IMR-90 (cell line): Measurements from ENCODE around the gene MAB21L2. TPM values are rescaled to one million over a fixed set of nuclear protein-coding genes. Genes with fewer than 3 reads are reported as not detected.

Experiments used
- ATAC-seq: fragments of 200-7000 bp; cut with Tn5 transposase; 2 replicates; pipeline ENCODE4 v1.9.1; 2020; ENCODE audit warnings: low read depth, mild to moderate bottlenecking, moderate library complexity
- BruUV-seq: library from RNA; stranded (reverse); fragments of 400-500 nt; replicated peaks from 2 replicates; lab custom pipeline; 2021; lab: Mats Ljungman, UMichigan
- CTCF ChIA-PET: fragments of 300-600 bp; formaldehyde crosslinking; extraction: SDS; loops from one replicate; lab custom pipeline; 2021; ENCODE audit warnings: antibody characterized with exemption; lab: Yijun Ruan, JAX
- POLR2A ChIA-PET: fragments of 300-600 bp; sonication (Branson Sonifier 250); formaldehyde crosslinking; loops from one replicate; lab custom pipeline; 2022; ENCODE audit warnings: antibody characterized with exemption; ENCODE audit not compliant: unreplicated experiment; lab: Charles Lee
- DNase-seq: peaks from one replicate; pipeline ENCODE4 v3.0.0; 2013
- H2AFZ ChIP-seq: replicated peaks from 2 replicates; pipeline ENCODE3; 2013; ENCODE audit warnings: low read length, mild to moderate bottlenecking; ENCODE audit not compliant: poor library complexity
- H2AK5ac ChIP-seq: 2 replicates; pipeline ENCODE4 v1.6.1; 2013; ENCODE audit warnings: low read depth, low read length, inconsistent platforms
- H2AK9ac ChIP-seq: replicated peaks from 2 replicates; pipeline ENCODE3; 2013; ENCODE audit warnings: mild to moderate bottlenecking, low read depth, low read length, moderate library complexity; ENCODE audit not compliant: poor library complexity
- H2BK120ac ChIP-seq: 2 replicates; pipeline ENCODE4 v1.6.1; 2013; ENCODE audit warnings: low read depth, low read length, inconsistent platforms
- H2BK15ac ChIP-seq: 3 replicates; pipeline ENCODE4 v1.6.1; 2013; ENCODE audit warnings: low read depth, low read length, inconsistent platforms
- H2BK20ac ChIP-seq: 2 replicates; pipeline ENCODE4 v1.6.1; 2013; ENCODE audit warnings: low read depth, mild to moderate bottlenecking, inconsistent platforms, low read length, moderate library complexity
- H2BK5ac ChIP-seq: 2 replicates; pipeline ENCODE4 v1.6.1; 2013; ENCODE audit warnings: mild to moderate bottlenecking, low read depth, low read length, inconsistent platforms; ENCODE audit not compliant: poor library complexity, severe bottlenecking
- H3K14ac ChIP-seq: replicated peaks from 2 replicates; pipeline ENCODE4 v1.6.1; 2013; ENCODE audit warnings: low read depth, low read length, inconsistent platforms
- H3K18ac ChIP-seq: 2 replicates; pipeline ENCODE4 v1.6.1; 2013; ENCODE audit warnings: low read depth, low read length, control low read depth
- H3K23ac ChIP-seq: 2 replicates; pipeline ENCODE4 v1.6.1; 2013; ENCODE audit warnings: low read depth, low read length, inconsistent platforms
- H3K27ac ChIP-seq: 2 replicates; pipeline ENCODE4 v1.5.1; 2013; ENCODE audit warnings: mild to moderate bottlenecking, control low read depth, low read length; ENCODE audit not compliant: insufficient read depth
- H3K27me3 ChIP-seq: 2 replicates; pipeline ENCODE4 v1.6.1; 2013; ENCODE audit warnings: low read length; ENCODE audit not compliant: control insufficient read depth, insufficient read depth
- H3K36me3 ChIP-seq: 2 replicates; pipeline ENCODE4 v1.6.1; 2013; ENCODE audit warnings: low read length, mixed read lengths; ENCODE audit not compliant: control insufficient read depth, insufficient read depth
- H3K4ac ChIP-seq: 2 replicates; pipeline ENCODE4 v1.6.1; 2013; ENCODE audit warnings: low read depth, low read length, inconsistent platforms
- H3K4me1 ChIP-seq: 2 replicates; pipeline ENCODE4 v1.6.1; 2013; ENCODE audit warnings: low read length, mixed read lengths; ENCODE audit not compliant: control insufficient read depth, insufficient read depth
- H3K4me2 ChIP-seq: 2 replicates; pipeline ENCODE4 v1.6.1; 2013; ENCODE audit warnings: low read depth, mild to moderate bottlenecking, control low read depth, low read length, moderate library complexity
- H3K4me3 ChIP-seq: 2 replicates; pipeline ENCODE4 v1.5.1; 2013; ENCODE audit warnings: low read depth, mild to moderate bottlenecking, control low read depth, low read length, moderate library complexity; ENCODE audit not compliant: insufficient read depth
- H3K56ac ChIP-seq: 2 replicates; pipeline ENCODE4 v1.6.1; 2013; ENCODE audit warnings: low read length, inconsistent platforms; ENCODE audit not compliant: insufficient read depth; ENCODE audit errors: extremely low read depth
- H3K79me1 ChIP-seq, 2 experiments: 2 replicates each; pipeline ENCODE4 v1.6.1; 2013; ENCODE audit warnings: low read length in 2 of 2, inconsistent platforms in 1 of 2, low read depth in 1 of 2
- H3K9ac ChIP-seq: 2 replicates; pipeline ENCODE4 v1.6.1; 2013; ENCODE audit warnings: low read depth, low read length, control low read depth
- H3K9me1 ChIP-seq: 2 replicates; pipeline ENCODE4 v1.6.1; 2013; ENCODE audit warnings: low read length, inconsistent platforms; ENCODE audit not compliant: insufficient read depth
- H3K9me3 ChIP-seq: 2 replicates; pipeline ENCODE4 v1.6.1; 2013; ENCODE audit warnings: low read length; ENCODE audit not compliant: control insufficient read depth, insufficient read depth
- H4K20me1 ChIP-seq: 2 replicates; pipeline ENCODE4 v1.6.1; 2013; ENCODE audit warnings: low read length, inconsistent platforms; ENCODE audit not compliant: insufficient read depth
- H4K5ac ChIP-seq: 2 replicates; pipeline ENCODE4 v1.6.1; 2013; ENCODE audit warnings: mild to moderate bottlenecking, low read depth, low read length, control low read depth
- H4K8ac ChIP-seq, 2 experiments: 2 replicates each; pipeline ENCODE4 v1.6.1; 2013; ENCODE audit warnings: low read depth in 2 of 2, low read length in 2 of 2, control low read depth in 1 of 2, inconsistent platforms in 1 of 2
- H4K91ac ChIP-seq: 2 replicates; pipeline ENCODE4 v1.6.1; 2013; ENCODE audit warnings: low read depth, low read length, inconsistent platforms; ENCODE audit not compliant: insufficient read depth
- CEBPB ChIP-seq: IDR thresholded peaks from 2 replicates; pipeline ENCODE4 v1.6.1; 2012; ENCODE audit warnings: low read depth, low read length, improper control_type of control experiment
- CHD1 ChIP-seq: IDR thresholded peaks from 2 replicates; pipeline ENCODE4 v1.6.1; 2012; ENCODE audit warnings: low read depth, low read length, improper control_type of control experiment
- CTCF ChIP-seq: conservative IDR thresholded peaks from 2 replicates; pipeline ENCODE4 v1.5.1; 2012; ENCODE audit warnings: mild to moderate bottlenecking, low read depth, low read length, improper control_type of control experiment
- ELK1 ChIP-seq: fragments of 150-350 bp; IDR thresholded peaks from 2 replicates; pipeline ENCODE4 v1.6.1; 2016; ENCODE audit warnings: low read depth, mild to moderate bottlenecking, low read length, moderate library complexity, borderline replicate concordance
- MAFK ChIP-seq: IDR thresholded peaks from 2 replicates; pipeline ENCODE4 v1.6.1; 2012; ENCODE audit warnings: low read depth, low read length, improper control_type of control experiment
- MXI1 ChIP-seq: IDR thresholded peaks from 2 replicates; pipeline ENCODE4 v1.6.1; 2012; ENCODE audit warnings: low read depth, mild to moderate bottlenecking, low read length, moderate library complexity, borderline replicate concordance
- RAD21 ChIP-seq: IDR thresholded peaks from 2 replicates; pipeline ENCODE4 v1.6.1; 2012; ENCODE audit warnings: low read length, improper control_type of control experiment
- RCOR1 ChIP-seq: IDR thresholded peaks from 2 replicates; pipeline ENCODE4 v1.6.1; 2012; ENCODE audit warnings: mild to moderate bottlenecking, low read length, improper control_type of control experiment; ENCODE audit not compliant: insufficient replicate concordance
- SMC3 ChIP-seq: fragments of 150-350 bp; IDR thresholded peaks from 2 replicates; pipeline ENCODE4 v1.6.1; 2016; ENCODE audit warnings: low read depth, mild to moderate bottlenecking, antibody characterized with exemption, low read length, moderate library complexity
- USF2 ChIP-seq: fragments of 150-350 bp; IDR thresholded peaks from 2 replicates; pipeline ENCODE4 v1.6.1; 2017; ENCODE audit warnings: mild to moderate bottlenecking, antibody characterized with exemption, low read length, low read depth
- WGBS, 2 experiments: methylation state at CpG; one replicate each; pipeline versions ENCODE4 v1.1.5 to v1.1.7; 2013; ENCODE audit warnings: missing lambda C conversion rate in 2 of 2; ENCODE audit not compliant: insufficient read length in 1 of 2; ENCODE audit errors: extremely low coverage in 2 of 2; 5-methylcytosine and 5-hydroxymethylcytosine counted together
- dilution Hi-C: fragments of 300-500 bp; cut with HindIII; formaldehyde crosslinking; loops from one replicate; pipeline ENCODE4 v1.14.3; 2018; ENCODE audit warnings: low sequenced_read_pairs; ENCODE audit not compliant: unreplicated experiment
- in situ Hi-C: fragments of 300-500 bp; cut with MboI; formaldehyde crosslinking; loops from 3 replicates; pipeline ENCODE4 v1.14.3; 2019; ENCODE audit warnings: low sequenced_read_pairs, inconsistent platforms, mixed read lengths
- intact Hi-C: fragments of 100-400 bp; cut with micrococcal nuclease; formaldehyde crosslinking; loops from 2 replicates; pipeline ENCODE4 v1.10.0; 2022
- polyA plus RNA-seq, 3 experiments: library from polyadenylated mRNA; depleted of rRNA; stranded (reverse); fragments of >200 nt; gene quantifications; 2 replicates each; pipeline ENCODE4 v1.2.3, GENCODE V29; 2012; ENCODE audit warnings: low replicate concordance in 1 of 3
- total RNA-seq: library from RNA; depleted of rRNA; stranded (reverse); fragments of >200 nt; gene quantifications from 2 replicates; pipeline ENCODE4 v1.2.3, GENCODE V29; 2012

MAB21L2 gene
- total and polyA plus RNA-seq, 2 of the 4 experiments (the other 2 are of a cell fraction) = 7.6 to 12.0 TPM

DNA sequence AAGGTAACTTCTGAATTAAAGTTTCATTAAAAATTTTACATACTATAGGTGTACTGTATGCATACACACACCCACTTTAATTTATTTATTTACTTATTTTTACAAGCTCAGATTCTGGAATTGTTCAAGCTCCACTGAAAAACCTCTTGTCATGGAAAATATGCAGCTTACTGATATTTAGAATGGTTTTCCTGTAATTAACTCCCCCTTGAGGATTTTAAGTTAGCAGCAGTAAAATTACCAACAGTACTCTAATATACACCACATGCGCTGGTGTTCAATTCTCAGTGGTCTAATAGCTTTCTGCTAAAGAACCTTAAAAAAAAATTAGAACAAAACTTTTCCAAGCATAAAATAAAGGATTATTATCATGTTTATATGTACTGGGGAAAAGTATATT is 12.0 kb downstream of the MAB21L2 start:
- Histone ChIP-seq H2BK5ac (no peak overlapping the region), H3K9me1 (no peaks in the 10 kb centered on the region), H2AK9ac (no peak overlapping the region), H3K14ac (no peak overlapping the region), H3K4me3 (no peak overlapping the region), H3K4me2 (no peak overlapping the region), H2AFZ (no peak overlapping the region), H3K36me3 (no peaks in the 10 kb centered on the region), H4K5ac (no peak overlapping the region), H3K23ac (no peak overlapping the region), H3K27ac (no peak overlapping the region), H2AK5ac (no peak overlapping the region), H3K27me3 (no peaks in the 10 kb centered on the region), H3K56ac (no peak overlapping the region), H3K9ac (no peak overlapping the region), H2BK120ac (no peak overlapping the region), H2BK20ac (no peak overlapping the region), H3K4ac (no peak overlapping the region), H4K91ac (no peak overlapping the region), H3K18ac (no peak overlapping the region), H3K79me1 (no peaks in the 10 kb centered on the region), H4K8ac (no peak overlapping the region), H2BK15ac (no peak overlapping the region), H3K9me3 (no peaks in the 10 kb centered on the region), H3K4me1 (no peaks in the 10 kb centered on the region), H4K20me1 (no peaks in the 10 kb centered on the region)
- dilution Hi-C loops = no loop called here
- BruUV-seq = no TSS peak
- in situ Hi-C loops = no loop called here
- ChIA-PET CTCF (interaction anchor here (0.6 to 1.3 kb wide), 2 partner anchors 11 to 289 kb away, joined by 3 to 5 read pairs; no protein-coding TSS in a partner anchor), POLR2A (interaction anchor here (0.5 kb wide), 1 partner anchor 273 kb away, joined by 6 read pairs; no protein-coding TSS in a partner anchor)
- peak; percentile 35; the same call in 1 of the 2 replicates for ATAC-seq
- intact Hi-C loops = no loop called here
- TF ChIP-seq RAD21 = peak; percentile 35
- peak; percentile 31; the same call in 1 of the 2 replicates for TF ChIP-seq CTCF
- TF ChIP-seq ELK1 = no peak
- TF ChIP-seq MAFK = no peak
- TF ChIP-seq CHD1 = no peak
- no peak for TF ChIP-seq CEBPB
- TF ChIP-seq MXI1 = no peak
- 0 out of 2 replicates have a peak, but pooled peaks have one; percentile 17 for TF ChIP-seq SMC3
- no peak for TF ChIP-seq RCOR1
- TF ChIP-seq USF2 = no peak
- WGBS, 2 experiments = no CpG with 5 or more reads among the region's 1 CpG
- peak; percentile 36 for DNase-seq
